HG03280 (cell line): ENCODE measurements around the gene PINK1.
"Not testable (repeated sequence)": the region's sequence is repeated elsewhere in the genome, so short reads cannot be mapped to it uniquely, and the experiment has no call there.

Experiments used
- ATAC-seq: cut with Tn5 transposase; IDR thresholded peaks from one replicate; pipeline ENCODE4 v1.9.1; 2021; ENCODE audit warnings: mild to moderate bottlenecking, moderate library complexity; ENCODE audit not compliant: unreplicated experiment

PINK1 gene

DNA sequence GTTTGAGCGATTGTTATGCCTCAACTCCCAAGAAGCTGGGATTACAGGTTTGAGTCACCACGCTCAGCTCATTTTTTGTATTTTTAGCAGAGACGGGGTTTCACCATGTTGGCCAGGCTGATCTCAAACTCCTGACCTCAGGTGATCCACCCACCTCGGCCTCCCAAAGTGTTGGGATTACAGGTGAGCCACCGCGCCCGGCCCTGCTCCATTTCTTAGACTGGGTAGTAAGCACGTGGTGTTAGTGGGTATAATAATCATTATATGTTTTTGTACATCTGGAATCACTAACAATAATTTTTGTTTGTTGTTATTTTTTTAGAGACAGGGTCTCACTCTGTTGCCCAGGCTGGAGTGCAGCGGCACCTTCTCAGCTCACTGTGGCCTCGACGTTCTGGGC, 40.4 kb downstream of the PINK1 start:
- not testable (repeated sequence) for ATAC-seq

DNA sequence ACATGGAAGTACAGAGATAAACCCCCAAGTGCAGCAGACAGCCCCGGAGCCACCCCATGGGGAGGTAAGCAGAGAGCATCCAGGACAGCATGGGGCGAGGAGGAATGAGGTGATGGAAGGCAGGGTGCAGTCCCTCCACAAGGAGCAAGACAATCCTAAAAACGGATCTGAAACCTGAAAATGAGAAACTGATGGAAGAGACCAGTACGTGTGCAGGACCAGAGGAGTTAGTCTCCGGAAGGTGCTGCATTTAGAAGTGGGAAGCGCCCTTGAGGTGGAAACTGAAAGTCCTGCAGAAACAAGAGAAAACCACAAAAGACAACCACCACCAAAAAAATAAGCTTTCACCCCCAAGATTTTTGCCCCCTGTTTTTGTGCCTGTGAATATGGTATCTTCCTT, 45.3 kb downstream of the PINK1 start:
- ATAC-seq = no peak

GRCh38 chr1:20680269-20680668, 47.0 kb downstream of the PINK1 start:
- ATAC-seq = no peak

DNA sequence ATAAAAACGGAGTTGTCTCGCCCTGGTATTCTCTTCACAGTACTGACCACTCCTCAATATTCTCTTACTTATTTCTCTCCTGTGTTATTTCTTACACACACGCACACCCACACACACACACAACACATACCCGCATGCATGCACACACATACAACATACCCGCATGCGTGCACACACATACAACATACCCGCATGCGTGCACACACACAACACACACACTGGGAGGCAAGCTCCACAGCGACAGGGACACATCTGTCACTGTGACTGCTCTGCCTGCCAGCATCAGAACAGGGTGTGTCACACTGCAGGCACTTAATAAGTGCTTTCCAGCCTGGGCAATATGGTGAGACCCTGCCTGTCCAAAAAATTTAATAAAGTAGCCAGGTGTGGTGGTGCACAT, 48.7 kb downstream of the PINK1 start:
- ATAC-seq = no peak

DNA sequence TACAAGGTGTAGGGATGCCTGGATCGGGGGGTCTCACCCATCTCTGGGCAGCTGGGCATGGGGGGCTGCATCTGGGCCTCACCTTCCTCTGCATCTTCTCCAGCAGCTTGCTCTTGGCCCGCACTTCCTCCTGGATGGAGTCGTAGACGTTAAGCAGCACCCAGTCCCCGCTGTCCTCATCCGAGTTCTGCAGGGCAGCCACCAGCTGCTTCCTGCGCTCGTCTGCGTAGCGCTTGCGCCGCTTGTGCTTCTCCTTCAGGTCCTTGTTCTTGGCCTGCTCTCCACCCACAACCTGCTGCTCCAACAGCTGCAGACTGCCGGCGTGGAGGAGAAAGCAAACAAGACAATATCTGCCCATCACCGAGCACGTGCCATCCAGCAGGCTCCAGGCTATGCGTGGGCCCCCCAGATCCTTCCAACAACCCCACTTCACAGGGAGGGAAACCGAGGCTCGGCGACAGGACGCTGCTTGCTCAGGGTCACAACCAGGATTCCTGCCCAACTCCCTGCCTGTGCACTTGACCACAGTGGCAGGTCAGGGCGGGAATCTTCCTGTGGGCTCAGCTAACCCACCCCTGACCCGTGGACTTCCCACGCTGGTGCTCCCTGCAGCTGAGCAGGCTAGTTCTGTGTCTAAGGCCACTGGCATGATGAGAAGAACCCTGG, 49.4 kb downstream of the PINK1 start:
- ATAC-seq = no peak

DNA sequence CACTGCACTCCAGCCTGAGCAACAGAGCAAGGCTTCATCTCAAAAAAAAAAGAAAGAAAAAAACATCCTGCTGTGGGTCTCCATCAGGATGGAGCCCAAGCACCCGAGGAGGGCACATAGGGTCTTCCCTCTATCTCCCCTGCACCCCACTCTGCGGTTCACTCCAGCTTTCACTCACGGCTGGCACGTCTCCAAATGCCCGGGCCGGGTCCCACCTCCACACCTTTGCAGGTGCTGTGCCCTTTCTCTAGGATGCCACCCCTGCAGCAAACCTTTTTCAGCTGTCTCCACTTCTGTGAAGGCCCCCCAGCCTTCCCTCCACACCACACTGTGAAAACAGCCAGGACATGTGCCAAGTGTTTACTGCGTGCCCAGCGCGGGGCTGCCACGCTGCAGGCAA, 50.4 kb downstream of the PINK1 start:
- no peak for ATAC-seq

GRCh38 chr1:20684050-20684620, 50.9 kb downstream of the PINK1 start:
- ATAC-seq = no peak

- no peak for ATAC-seq
Observed at GRCh38 chr1:20684651-20685050, 51.4 kb downstream of the PINK1 start.

GRCh38 chr1:20685099-20685662, 51.9 kb downstream of the PINK1 start:
- no peak for ATAC-seq

- ATAC-seq = no peak
Observed at GRCh38 chr1:20685741-20686140, 52.5 kb downstream of the PINK1 start.

- no peak for ATAC-seq
Observed at GRCh38 chr1:20686883-20687725, 53.8 kb downstream of the PINK1 start.

- no peak for ATAC-seq
Observed at GRCh38 chr1:20689645-20690056, 56.4 kb downstream of the PINK1 start.

- ATAC-seq = no peak
Observed at GRCh38 chr1:20691872-20692271, 58.6 kb downstream of the PINK1 start.

- no peak for ATAC-seq
Observed at GRCh38 chr1:20693623-20694022, 60.4 kb downstream of the PINK1 start.

- no peak for ATAC-seq
Observed at GRCh38 chr1:20695515-20695914, 62.3 kb downstream of the PINK1 start.

DNA sequence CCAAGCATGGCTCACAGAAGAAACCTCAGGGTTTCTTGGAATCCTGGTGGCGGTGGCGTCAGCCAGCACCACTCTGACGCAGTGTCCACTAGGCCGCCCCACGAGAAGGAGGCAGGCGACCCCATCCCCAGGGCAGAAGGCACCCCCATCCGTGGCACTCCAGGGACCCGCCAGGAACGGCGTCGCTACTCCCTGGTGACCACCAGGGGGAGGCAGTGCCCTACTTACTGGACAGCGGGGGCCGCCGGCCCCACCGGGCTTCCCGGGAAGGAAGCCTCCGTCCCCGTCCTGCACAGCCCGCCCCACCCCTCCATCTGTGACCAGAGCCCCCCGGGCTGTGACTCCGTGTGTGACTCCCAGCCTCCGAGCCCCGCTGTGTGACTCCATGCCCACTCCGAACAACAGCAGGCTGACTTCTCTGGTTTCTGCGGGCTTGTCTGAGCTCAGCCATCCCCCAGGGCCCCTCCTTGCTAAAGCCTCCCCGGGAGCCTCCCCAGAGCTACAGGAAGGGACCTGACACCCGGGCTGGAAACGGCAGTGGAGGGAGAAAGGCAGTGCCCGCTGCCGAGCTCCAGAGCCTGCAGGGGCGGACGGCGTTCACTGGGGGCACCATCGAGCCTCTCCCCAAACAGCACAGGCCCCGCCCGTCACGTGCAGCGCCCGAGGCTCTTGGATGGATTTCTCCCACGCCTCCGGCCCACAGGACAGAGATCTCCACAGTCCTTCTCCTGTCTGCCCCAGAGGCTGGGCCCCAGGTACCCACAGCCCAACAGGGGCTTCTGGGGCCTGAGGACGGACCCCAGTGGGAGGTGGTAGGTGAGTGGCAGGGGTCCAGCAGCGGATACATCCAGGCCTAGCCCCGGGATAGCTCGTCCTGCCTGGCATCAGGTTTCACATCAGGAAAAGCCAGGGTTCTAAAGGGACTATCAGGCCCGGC, 63.4 kb downstream of the PINK1 start:
- ATAC-seq = peak; percentile 81

DNA sequence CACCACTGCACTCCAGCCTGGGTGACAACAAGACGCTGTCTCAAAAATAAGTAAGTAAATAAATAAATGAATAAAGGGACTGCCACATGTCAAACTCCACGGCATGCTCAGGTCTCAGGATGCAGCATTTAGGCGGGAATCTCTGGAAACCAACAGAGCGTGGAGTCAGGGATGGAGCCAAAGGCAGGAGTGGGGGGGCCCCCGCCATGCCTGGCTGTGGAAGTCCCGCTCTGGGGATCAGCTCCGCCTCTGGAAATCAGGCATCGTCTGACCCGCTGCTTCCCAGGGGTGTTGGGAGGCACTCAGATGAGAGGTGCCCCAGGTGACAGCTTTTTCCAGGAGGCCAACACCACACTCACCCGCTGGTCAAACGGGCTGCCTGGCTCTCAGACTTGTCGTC, 64.3 kb downstream of the PINK1 start:
- no peak for ATAC-seq

GRCh38 chr1:20698195-20698910, 65.1 kb downstream of the PINK1 start:
- no peak for ATAC-seq

DNA sequence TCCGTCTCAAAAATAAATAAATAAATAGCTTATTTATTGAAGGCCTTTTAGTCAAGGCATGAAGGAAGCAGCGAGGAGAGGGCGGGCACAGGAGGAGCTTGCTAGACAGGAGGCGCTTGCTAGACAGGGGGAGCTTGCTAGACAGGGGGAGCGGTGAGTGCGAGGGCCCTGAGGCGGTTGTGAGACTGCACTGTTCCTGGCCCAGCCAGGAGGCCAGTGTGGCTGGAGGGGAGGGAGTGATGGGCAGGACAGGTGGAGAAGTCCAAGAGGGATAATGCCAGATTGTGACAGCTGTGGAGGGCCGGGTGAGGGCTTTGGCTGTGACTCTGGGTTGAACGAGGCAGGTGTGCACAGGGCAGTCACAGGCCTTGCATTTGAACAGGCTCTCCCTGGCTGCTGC, 66.3 kb downstream of the PINK1 start:
- no peak for ATAC-seq

- ATAC-seq = no peak
Observed at GRCh38 chr1:20700636-20701215, 67.5 kb downstream of the PINK1 start.
